ENCODE measurements around the gene ARMC5.
A peak's percentile ranks its signal among the peaks of the same experiment; 100 is the strongest.
"Not testable (repeated sequence)": the region's sequence is repeated elsewhere in the genome, so short reads cannot be mapped to it uniquely, and the experiment has no call there.

The ARMC5 gene, protein sequence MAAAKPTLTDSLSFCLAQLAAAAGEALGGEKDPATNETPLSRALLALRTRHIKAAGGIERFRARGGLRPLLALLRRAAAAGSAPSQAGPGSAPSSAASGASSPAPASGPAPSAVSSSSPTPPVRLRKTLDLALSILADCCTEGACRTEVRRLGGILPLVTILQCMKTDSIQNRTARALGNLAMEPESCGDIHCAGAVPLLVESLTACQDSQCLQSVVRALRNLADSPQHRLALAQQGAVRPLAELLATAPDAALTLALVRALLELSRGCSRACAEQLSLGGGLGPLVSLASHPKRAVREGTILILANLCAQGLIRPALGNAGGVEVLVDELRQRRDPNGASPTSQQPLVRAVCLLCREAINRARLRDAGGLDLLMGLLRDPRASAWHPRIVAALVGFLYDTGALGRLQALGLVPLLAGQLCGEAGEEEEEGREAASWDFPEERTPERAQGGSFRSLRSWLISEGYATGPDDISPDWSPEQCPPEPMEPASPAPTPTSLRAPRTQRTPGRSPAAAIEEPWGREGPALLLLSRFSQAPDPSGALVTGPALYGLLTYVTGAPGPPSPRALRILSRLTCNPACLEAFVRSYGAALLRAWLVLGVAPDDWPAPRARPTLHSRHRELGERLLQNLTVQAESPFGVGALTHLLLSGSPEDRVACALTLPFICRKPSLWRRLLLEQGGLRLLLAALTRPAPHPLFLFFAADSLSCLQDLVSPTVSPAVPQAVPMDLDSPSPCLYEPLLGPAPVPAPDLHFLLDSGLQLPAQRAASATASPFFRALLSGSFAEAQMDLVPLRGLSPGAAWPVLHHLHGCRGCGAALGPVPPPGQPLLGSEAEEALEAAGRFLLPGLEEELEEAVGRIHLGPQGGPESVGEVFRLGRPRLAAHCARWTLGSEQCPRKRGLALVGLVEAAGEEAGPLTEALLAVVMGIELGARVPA

DNA sequence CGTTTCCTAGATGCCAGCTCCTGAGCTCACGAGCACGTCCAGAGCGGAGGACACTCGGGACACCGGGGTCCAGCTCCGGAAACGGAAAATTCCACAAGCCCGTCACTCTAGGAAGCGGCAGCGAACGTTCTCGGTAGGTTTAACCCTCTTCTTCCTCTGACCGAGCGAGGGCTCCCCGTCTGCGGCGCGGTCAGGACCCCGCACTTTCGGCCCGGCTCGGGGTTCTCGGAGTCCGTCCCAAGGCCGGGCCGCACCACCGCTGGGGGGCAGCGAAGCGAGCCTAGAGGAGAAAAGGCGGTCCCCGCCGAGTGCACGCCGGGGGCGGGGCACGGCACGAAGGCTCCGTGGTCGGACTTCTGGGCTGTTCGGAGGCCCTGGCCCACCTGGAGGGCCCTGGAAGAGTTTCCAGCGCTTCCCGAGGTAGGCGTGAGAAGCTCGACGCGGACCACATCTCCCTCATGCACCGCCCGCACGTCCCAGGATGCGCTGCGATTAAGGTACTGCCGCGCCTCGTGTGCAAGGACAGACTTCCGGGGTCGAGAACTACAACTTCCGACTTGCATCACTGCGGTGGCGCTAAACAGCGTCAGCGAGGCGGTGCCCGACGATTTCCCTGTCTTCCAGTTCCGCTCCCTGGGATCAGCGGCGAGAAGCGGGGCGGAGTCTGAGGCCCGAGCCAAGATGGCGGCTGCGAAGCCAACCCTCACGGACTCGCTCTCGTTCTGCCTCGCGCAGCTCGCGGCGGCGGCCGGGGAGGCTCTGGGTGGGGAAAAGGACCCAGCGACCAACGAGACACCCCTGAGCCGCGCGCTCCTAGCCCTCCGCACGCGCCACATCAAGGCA is at the start of gene ARMC5:
ARMC5 (plus strand) TSS at position 658 of the 843 bp plus-strand sequence; CDS start at position 682, 24 bp downstream.
- peak; percentile 99 for DNase-seq

DNA sequence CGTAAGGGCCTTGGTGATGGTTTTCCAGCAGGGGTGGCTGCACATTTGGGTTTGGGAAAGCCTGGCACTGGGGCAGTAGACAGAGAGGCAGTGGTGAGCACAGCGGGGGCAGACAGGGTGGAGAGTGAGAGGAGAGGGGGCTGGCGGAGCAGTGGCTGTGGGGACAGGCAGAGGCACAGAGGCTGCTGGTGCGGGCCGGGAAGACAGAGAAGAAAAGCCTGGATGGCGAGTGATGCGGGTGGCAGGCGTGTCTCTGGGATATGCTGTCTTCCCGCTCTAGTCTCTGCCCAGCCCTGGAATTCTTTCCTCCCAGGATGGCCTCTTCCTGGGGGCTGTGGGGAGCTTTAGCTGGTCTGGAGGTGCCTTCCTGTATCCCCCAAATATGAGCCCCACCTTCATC is 49.2 kb upstream of the ARMC5 start:
- DNase-seq: no peak

DNA sequence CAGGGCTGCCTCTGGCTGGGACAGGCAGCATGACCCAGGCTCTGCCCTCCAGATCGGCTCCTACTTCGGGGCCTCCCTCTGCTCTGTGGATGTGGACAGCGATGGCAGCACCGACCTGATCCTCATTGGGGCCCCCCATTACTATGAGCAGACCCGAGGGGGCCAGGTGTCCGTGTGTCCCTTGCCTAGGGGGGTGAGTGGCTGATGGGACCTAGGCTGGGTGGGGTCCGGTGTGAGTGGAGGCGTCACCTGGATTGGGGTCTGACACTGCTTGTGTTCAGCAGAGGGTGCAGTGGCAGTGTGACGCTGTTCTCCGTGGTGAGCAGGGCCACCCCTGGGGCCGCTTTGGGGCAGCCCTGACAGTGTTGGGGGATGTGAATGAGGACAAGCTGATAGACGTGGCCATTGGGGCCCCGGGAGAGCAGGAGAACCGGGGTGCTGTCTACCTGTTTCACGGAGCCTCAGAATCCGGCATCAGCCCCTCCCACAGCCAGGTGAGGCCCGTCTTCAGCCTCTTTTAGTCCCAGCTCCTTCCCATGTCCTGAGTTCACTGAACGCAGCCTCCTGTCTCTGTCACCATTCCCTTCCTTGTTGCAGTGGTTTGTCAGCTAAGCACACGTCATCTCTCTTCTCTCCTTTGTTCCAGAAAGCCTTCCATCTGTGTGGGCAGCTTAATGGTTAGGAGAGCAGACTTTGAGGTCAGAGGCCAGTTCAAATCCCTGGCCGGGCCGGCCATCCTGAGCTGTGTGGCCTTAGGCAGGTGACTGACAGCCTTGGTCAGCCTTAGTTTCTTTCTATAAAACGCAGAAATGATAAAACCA is 48.1 kb upstream of the ARMC5 start:
- DNase-seq: no peak

DNA sequence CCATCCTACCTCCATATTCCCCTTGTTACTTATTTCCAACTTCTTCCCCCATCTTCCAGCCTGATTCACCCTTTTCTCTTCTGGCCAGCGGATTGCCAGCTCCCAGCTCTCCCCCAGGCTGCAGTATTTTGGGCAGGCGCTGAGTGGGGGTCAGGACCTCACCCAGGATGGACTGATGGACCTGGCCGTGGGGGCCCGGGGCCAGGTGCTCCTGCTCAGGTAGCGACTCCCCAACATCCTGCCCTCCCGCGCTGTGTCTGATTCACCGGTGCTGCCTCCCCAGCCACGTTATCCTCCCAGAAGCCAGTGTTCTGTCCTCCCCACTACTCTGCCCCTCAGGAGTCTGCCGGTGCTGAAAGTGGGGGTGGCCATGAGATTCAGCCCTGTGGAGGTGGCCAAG is 46.6 kb upstream of the ARMC5 start:
- DNase-seq: no peak

DNA sequence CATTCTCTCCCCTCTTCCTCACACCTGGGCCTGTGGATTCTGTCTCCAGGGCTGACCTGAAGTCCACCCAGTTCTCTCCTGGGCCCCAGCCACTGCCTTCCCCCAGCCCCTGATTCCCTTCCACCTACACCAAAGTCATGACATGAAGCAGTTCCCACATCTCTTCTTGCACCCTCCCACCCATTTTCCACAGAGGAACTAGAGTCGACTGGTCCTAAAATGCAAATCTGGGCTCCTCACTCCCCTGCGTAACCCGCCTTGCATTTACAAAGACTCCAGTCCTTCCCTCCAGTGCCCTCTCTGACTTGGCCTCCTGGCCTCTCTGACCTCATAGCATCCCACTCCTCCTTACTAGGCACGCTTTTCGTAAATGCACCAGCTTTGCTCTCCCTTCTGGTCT is 45.9 kb upstream of the ARMC5 start:
- no peak for DNase-seq

DNA sequence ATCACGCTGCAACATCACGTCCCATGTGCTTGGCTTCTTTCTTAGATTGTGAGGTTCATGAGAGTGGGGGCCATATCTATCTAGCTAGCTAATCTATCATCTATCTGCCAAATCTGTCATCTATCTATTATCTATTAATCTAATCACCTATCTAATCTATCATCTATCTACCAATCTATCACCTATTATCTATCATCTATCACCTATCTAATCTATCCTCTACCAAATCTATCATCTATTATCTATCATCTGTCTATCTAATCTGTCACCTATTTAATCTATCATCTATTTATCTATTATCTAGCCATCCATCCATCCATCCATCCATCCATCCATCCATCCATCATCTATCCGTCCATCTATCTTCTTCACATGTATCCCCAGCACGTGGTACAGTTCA is 45.4 kb upstream of the ARMC5 start:
- DNase-seq: no peak

DNA sequence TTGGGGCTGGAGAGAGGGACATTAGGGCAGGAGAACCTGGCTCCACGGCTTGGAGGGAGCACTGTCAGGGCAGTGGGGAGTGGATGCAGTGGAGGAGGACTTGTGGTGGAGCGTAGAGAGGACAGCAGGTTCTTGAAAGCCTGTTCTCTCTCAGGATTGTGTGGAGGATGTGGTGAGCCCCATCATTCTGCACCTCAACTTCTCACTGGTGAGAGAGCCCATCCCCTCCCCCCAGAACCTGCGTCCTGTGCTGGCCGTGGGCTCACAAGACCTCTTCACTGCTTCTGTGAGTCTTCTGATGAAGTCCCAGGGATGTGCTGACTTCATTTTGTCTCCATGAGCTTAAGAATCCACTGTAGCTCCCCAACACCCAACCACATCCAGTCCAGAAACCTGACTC is 44.6 kb upstream of the ARMC5 start:
- DNase-seq: no peak

DNA sequence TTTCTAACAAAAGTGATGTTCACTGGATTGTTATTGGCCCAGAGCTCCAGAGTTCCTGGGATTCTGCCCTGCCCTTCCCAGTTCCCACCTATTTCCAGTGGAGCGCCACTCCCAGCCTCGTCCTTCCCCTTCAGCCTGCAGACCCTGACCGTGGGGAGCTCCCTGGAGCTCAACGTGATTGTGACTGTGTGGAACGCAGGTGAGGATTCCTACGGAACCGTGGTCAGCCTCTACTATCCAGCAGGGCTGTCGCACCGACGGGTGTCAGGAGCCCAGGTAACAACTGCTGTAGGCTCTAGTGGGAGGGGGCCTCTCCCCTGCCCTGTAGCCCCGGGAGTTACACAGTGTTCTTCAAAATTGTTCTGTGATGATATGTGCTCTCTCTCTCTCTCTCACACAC is 42.9 kb upstream of the ARMC5 start:
- DNase-seq: no peak

DNA sequence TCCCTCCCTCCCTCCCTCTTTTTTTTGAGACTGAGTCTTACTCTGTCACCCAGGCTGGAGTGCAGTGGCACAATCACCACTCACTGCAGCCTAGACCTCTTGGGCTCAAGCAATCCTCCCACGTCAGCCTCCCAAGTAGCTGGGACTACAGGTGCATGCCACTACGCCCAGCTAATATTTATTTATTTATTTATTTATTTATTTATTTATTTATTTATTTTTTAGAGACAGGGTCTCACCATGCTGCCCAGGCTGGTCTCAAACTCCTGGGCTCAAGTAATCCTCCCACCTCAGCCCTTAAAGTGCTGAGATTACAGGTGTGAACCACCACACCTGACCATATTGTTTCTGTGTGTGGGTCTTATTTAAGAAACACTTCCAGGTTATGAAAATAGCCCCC is 42.3 kb upstream of the ARMC5 start:
- not testable (repeated sequence) for DNase-seq

DNA sequence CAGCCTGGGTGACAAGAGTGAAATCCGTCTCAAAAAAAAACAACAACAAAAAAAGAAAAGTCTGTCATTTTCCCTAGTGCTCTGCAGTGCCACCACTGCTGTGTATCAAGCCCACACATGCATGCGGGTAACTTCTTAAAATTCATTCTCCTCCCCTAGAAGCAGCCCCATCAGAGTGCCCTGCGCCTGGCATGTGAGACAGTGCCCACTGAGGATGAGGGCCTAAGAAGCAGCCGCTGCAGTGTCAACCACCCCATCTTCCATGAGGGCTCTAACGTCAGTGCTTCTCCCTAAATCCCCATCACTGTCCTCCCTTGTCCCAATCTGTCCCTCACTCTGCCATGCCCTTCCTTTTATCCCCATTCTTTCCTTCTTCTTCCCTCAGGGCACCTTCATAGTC is 41.4 kb upstream of the ARMC5 start:
- DNase-seq: no peak

DNA sequence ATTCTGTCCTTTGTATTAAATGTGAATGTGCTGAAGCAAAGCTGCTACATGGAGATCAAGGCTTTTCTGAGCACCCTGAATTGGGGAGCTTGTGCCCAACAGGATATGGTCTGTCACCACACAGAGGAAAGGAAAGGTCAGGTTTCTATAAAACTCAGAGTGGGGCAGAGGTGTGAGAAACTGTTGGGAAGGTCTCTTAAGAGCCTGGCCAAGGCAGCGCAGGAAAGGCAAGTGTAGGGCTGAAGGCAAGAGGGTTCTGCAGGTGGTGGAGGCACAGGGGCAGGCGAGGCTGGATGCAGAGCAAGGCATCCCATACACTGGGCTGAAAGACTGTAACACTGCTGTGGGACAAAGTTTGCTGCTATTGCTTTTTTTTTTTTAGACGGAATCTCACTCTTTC is 39.3 kb upstream of the ARMC5 start:
- DNase-seq: no peak

DNA sequence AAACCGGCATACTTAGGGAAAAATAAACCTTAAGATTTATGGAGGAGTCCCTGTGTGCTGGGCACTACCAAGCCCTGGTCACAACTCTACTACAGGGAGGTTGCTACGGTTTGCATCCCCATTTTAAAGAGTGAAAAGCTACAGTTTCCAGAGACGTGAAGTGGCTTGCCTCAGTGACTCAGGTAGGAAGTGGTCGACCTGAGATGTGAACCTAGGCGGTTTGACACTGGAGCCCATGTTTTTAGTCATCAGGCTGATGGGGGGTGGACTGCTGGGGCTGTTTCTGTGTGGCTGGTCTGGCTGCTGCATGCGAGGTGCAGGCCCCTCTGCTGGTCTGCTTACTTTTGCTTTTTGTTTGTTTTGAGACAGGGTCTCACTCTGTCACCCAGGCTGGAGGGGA is 37.7 kb upstream of the ARMC5 start:
- no peak for DNase-seq

DNA sequence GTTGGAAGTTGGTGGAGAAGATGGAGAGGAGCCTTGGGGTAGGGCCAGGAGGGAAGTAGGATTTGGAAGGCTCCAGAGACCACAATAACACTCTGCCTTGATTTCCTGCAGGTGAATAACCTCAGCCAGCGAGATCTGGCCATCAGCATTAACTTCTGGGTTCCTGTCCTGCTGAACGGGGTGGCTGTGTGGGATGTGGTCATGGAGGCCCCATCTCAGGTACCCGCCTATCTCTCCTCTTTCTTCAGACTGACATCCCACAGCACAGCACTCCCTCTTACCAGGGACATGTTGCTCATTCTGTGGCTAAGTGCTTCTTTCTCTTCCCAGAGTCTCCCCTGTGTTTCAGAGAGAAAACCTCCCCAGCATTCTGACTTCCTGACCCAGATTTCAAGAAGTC is 36.1 kb upstream of the ARMC5 start:
- DNase-seq: no peak

DNA sequence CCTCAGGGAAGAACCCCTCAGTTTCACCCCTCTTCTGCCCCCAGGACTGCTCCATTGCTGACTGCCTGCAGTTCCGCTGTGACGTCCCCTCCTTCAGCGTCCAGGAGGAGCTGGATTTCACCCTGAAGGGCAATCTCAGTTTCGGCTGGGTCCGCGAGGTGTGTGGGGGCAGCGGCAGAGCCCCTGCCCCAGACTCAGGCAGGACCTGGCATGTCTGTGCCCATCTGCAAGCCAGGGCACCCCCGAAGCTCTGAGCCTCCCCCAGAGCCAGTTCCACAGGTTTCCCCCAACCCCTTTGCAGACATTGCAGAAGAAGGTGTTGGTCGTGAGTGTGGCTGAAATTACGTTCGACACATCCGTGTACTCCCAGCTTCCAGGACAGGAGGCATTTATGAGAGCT is 35.5 kb upstream of the ARMC5 start:
- DNase-seq: no peak

DNA sequence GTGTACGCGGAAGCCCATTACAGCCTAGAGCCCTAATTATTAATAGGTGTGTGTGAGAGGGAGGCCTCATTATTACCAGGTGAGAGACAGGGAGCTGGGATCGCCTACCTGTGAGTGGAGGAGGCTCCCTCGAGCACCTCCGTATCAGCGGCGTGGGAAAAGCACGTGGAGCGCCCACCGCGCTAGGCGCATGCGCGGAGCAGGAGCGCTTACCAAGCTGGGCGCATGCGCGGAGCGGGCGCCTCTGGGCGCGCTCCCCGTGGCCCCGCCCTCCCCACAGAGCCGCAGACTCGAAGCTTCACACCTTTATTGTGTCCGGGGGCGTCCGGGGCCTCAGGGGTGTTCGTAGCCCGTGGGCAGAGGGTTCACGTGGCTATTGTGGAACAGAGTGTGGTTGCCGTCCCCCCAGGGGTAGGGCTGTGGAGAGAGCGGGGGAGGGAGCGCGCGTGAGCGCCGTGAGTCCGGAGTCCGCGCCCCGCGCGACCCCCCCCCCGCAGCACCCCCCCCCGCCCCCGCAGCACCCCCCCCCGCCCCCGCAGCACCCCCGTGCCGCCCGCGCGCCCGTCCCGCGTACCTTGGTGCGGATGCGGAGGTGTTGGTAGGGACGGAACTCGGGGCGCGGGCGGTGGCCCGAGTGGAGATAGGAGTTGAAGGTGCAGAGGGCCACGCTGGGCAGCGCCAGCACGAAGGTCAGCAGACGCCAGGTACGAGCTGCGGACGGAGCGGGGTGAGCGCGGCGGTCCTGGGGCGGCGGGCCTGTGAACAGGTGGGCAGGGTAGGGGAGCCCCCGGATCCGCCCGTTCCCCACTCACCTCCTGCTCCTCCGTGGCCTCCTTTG is 31.6 kb upstream of the ARMC5 start:
- peak; percentile 73 for DNase-seq

DNA sequence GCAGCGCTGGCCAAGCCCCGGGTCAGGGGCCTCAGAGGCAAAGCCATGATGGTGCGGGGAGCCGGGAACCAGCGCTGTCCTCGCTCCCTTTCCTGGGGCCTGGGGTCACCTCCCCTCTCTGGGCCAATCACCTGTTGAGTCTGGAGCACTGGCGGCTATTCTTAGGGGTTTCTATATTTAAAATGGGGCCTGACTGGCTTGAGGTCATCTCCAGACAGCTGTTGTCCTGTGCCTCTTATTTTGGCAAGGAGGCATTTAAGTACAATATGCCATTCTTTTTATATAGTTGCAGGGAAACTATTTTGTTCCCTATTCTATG is 31.1 kb upstream of the ARMC5 start, which contains the start of gene COX6A2:
COX6A2 (minus strand) TSS at position 82 of the 319 bp plus-strand sequence; CDS start at position 47, 35 bp downstream.
- no peak for DNase-seq

DNA sequence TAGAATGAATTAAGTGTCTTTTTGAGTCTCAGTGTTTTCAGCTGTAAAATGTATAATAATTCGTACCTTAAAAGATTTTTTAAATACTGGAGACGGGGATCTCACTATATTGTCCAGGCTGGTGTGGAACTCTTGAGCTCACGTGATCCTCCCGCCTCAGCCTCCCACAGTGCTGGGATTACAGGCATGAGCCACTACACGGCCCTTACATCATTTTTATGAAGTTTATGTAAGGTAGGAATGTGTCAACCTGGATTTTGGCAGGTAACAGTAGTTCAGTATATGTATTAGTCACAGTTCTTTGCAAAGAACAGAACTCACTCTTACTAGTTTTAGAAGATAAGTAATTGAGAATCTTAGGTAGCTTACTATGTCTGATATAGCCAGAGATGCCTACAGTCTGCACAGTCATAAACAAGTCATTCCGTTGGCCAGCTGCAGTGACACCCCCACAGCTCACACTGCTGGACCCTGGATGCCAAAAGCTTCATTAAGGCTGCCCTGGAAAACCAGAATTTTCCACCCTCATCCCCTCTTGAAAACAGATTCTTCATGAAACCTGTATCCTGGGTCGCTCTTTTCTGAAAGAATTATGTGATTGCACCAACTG is 30.6 kb upstream of the ARMC5 start:
- no peak for DNase-seq

DNA sequence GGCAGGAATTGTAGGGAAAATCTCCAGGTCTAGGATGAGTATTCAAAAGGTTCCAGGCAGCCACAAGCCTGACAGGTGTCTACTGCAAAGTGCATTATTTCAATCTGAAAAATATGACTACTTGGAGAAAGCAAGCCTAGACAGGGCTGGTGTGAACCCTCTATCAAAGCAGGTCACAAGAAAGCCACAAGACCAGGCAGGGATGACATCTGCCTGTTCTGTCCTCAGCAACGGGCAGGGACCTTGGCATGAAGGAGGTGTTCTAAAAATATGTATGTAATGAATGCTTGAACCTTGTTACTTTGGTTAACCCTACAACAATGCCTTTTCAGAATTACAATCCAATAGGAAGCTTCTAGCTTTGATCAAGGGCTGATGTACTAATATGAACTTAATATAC is 30.0 kb upstream of the ARMC5 start:
- DNase-seq: no peak

DNA sequence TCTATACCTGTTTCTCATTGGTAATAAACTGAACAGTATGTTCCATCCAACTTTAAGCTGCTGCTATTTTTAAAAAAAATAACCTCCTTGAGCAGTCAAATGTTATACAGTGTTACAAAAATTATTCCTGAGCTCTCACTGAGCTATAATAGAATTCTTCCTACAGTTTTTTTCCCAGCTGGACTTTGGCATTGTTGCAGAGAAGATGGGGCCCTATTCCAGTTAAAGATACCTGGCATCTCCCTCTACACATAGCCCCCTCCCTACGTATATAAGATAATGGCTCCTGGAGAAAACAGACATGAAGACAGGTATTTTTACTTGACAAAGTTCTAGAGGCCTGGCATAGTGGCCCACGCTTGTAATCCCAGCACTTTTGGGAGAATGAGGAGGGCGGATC is 29.5 kb upstream of the ARMC5 start:
- no peak for DNase-seq

DNA sequence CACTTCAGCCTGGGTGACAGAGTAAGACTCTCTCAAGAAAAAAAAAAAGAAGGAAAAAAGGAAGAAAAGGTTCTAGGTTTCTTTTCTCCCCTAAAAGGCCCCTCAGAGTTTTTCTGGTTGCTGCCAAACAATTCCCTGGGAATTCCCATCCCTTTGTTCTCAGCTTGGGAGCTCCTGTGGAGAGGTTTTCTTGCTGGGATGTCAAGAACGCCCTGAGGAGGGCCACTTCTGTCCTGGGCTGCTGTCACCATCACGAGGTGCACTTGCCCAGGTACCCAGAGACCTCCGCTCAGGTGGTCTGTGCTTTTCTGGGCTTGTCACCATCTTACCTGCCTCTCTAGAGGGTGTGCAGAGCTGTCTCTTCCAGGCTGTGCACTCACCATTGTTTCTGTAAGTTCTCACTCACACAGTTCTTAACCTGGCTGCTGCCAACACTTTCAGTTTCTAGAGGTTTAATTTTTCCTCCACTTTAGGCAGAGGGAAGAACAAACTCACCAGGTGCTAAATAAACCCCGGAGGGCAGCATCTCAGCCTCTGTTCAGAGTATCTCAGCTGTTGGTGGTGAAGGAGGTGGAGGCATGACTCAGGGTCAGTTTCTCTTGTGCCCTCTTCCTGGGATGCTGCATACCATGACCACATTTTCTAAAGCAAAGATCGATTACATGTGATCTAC is 28.8 kb upstream of the ARMC5 start:
- no peak for DNase-seq
